Activated T-cell treated with anti-CD3 and anti-CD28 coated beads, Interleukin-2, amount 50 U/mL, for 1 hour (primary cell): ENCODE data around the gene YWHAQ.
"Not testable (repeated sequence)": the region's sequence is repeated elsewhere in the genome, so short reads cannot be mapped to it uniquely, and the experiment has no call there.

Experiments used
- DNase-seq: peaks from one replicate; pipeline ENCODE4 v3.0.0-alpha.2; 2020

YWHAQ gene

GRCh38 chr2:9590641-9591040 lies 40.2 kb downstream of the YWHAQ start:
- no peak for DNase-seq

DNA sequence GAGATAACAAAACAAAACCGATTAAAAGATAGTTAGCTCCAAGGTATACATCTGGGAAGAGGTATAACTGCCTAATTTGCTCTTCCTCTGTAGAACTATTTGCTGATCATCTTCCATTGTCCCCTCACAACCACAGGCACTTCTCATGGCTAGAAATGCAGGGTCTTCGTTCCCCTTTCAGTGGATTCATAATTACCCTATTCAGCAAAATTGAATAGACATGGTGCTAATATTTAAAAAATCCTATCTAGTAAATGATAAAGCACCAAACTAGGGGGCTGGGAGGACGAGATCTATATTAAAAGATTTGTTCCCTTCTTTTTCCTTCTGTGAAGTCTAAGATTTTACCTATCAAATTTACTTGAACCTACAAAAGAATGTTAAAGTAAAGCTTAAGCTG lies 44.3 kb downstream of the YWHAQ start:
- DNase-seq = no peak

DNA sequence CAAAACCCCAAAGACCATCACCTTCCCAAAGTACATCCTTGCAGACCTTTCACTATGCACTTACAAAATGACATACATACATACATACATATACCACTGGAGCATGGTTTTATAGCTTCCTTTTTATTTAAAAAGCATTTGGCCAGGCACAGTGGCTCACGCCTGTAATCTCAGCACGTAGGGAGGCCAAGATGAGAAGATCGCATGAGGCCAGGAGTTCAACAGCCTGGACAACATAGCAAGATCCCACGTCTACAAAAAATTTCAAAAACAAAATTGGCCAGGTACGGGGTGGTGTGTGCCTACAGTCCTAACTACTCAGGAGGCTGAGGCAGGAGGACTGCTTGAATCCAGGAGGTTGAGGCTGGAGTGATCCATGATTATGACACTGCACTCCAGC lies 45.3 kb downstream of the YWHAQ start:
- no peak for DNase-seq

DNA sequence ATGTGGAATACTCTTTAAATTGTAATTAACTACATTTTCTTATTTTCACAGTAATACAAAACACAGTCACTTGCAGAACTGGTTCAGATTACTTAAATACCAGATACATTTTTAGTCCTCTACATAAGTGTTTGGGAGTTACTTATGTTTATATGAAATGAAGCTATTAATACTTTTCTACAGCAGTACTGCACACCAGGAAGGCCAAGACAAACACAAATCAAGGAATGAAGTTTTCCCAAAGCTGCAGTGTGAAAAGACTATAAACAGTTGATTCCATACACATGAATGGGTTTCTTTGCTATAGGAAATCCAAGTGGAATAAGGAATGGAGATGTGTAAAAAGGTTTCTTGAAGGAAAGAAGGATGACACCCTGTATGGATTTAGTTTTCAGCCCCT lies 45.9 kb downstream of the YWHAQ start:
- DNase-seq = not testable (repeated sequence)

- no peak for DNase-seq
Measured at GRCh38 chr2:9582624-9583023, 48.2 kb downstream of the YWHAQ start.

GRCh38 chr2:9578467-9579235 lies 52.1 kb downstream of the YWHAQ start:
- DNase-seq = no peak

- DNase-seq = no peak
Measured at GRCh38 chr2:9574331-9574730, 56.5 kb downstream of the YWHAQ start.

- DNase-seq = no peak
Measured at GRCh38 chr2:9573840-9574239, 57.0 kb downstream of the YWHAQ start.

- DNase-seq = no peak
Measured at GRCh38 chr2:9573013-9573720, 57.6 kb downstream of the YWHAQ start.

DNA sequence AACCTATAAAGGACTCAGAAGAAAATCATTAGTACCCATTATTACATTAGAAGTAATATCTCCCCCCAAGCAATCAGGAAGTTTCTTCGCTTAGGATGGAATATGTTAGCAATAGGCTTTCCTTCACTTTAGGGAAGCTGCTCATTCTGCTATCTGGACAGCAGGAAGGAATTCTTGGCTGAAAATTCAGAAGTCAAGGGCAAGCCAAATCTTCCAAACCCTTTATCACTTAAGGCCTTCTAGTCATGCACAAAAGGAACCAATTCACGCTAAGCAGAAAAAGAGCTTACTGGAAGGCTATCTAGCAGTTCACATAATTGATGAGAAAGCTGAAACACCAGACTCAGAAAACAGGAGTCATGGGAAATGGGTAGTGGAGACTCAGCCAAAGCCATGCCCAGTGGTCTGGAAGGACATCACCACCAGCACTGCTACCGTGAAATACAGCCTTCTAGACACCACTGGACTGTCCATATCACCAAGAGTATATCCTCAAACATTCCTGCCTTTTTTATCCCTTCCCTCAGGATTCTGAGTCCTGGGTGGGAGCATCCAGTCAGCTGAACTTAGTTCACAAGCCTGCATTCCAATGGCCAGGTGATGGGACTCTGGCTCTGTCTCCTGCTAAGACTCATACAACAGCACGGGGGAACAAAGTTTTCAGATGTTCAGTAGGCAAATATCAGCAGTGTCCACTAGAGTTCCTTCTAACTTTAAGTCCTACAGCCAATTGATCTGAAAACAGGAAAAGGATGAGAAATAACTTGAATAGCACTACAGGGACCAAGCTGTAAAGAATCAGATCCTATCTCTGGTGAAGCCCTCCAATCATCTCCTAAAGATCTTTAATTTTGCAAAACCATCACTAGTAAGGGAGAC lies 60.4 kb downstream of the YWHAQ start:
- DNase-seq = no peak

- no peak for DNase-seq
Measured at GRCh38 chr2:9565436-9566153, 65.2 kb downstream of the YWHAQ start.

- DNase-seq = no peak
Measured at GRCh38 chr2:9560628-9561027, 70.2 kb downstream of the YWHAQ start.

GRCh38 chr2:9558948-9559381 lies 71.8 kb downstream of the YWHAQ start:
- DNase-seq = no peak

DNA sequence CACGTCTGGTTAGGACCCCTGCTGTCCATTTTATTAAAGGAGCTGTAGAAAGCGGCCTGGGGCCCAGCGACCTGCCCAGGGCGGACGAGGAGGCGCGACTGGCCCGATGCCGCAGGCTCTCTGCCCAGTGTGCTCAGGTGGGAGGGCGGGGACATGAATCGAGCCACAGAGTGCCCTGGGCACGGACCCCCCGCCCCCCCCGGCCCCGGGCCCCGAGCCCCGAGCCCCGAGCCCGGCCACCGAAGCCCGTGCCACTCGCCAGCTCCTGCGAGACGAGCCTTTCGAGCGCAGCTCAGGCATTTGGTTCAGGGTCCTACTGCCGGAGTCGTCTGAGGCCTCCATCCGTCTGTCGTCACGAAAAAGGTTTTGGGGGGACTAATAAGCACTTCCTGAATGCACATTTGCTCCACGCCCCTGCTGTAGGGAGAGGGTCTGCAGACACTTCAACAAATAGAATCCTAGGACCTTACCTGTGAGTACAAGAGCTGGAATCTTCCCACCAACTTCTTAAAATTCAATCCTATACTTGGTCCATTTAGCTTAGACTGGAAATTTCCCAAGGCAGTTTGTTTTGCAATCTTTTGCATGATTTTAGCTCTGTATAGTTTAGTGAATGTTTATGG lies 74.6 kb downstream of the YWHAQ start:
- DNase-seq = no peak

DNA sequence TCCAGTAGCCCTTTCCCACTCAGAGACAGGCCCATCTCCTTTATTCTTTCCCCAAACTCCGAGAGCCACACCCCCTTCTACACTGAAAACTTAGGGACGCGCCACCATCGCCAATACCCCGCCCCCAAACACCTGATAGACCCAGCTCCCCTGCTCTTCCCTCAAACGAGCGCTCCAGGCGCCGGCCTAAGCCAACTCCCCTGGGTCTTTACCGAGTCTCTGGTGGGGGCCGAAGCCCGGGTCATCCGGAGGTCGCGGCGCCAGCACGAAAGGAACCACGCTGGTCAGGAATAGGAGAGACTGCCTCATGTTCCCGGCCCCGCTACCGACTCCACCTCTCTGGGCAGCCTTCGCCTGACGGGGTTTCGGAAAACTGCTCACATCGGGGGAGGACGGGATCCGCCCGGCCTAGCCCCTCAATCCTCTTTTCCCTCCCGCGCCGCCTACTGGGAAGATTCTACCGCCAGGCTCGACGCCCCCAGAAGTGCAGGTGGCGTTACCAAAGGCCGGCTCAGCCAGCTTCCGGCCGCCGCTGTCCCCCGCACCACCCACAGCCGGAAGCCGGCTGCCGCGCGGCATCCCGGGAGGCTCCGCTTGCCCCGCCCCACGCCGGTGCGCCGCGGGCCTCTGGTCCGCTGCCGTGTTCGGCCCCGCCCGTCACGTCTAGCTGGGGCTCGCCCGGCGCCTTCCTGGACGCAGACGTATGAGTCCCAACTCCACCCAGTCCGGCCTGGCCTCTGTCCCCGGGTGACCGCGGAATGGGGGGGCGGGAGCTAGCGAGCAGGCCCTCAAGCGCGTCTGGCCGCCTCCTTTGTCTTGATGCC lies 75.3 kb downstream of the YWHAQ start, which contains the start of gene ADAM17:
Gene ADAM17 (minus strand): TSS at position 534 of the 824 bp plus-strand sequence. CDS start 225 bp downstream, at position 309.
- DNase-seq = peak; percentile 83

- DNase-seq = no peak
Measured at GRCh38 chr2:9554921-9555296, 75.9 kb downstream of the YWHAQ start.

DNA sequence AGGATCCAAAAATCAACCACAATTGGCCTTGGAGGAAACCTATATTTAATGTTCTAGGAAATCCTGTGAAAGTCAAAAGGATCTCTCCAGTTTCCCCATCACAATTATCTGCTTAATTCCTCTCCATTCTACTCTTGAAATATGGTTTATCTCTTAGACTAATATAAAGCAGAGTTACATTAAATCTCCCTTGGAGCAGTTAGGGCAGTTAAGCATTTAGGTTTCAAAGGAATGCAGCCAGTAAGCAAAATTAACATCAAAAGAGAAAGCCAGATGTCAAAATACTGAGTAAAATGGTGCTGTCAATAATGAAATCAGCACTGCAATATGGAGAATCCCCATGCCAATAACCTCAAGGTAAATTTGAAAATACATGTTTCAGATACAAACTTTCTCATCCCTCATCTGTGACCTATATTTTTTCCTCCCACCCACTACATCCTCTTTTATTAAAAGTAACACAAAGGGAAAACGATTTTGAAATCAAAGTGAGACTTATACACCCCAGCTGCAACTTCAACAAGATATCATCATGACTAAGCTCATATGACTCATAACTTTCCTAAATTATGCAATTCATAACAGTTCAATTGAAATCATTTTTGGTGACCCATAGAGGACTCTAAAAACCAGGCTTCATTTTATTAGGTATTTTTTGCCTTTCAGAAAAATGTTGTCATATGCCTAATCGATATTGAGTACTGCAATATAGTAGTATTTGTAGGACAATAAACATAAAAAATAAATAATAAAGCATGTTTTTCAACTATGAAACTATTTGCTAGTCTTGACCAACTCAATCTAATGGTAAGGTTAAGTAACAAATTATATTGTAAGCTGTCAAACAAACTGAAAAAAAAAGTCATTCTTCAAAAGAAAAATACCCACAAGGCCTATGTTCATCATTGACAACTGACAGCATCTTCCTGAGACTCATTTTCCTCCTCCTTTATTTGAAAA lies 78.3 kb downstream of the YWHAQ start:
- no peak for DNase-seq

DNA sequence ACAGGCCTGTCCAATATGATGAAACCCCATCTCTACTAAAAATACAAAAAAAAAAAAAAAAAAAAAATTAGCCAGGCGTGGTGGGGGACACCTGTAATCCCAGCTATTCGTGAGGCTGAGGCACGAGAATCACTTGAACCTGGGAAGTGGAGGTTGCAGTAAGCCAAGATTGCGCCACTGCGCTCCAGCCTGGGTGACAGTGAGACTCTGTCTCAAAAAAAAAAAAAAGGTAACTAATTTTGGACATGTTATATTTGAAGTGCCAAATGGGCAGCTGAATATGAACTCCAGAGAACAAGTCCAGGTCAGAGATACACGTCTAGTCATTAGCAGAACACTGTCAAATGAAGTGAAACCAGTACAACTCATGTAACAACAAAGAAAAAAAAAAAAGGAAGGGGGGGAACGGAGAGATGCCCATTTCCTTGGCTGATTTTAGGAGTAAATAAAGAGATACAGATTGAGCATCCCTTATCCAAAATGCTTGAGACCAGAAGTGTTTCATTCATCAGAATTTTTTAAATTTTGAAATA lies 79.9 kb downstream of the YWHAQ start:
- not testable (repeated sequence) for DNase-seq

- no peak for DNase-seq
Measured at GRCh38 chr2:9549420-9549819, 81.4 kb downstream of the YWHAQ start.

DNA sequence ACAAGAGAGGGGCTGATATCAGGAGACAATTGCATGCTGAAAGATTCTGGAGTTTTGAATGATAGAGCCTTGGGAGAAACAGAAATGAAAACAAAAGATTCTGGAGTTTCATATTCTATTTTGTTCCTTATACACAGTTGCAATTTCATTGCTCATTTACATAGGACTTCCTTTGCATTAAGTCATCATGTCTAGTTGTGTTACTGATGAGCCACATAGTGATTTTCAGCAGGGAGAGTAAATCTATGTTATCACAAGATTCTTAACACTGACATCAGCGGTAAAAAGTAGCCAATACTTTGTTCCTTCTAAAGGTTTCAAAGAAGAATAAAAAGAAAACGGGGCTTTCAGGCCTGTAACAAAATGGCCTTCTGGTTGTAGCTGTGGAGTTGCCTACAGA lies 82.3 kb downstream of the YWHAQ start:
- no peak for DNase-seq
